Gastroesophageal sphincter (tissue), 3 donors: ENCODE data around the gene VTI1A.

Experiments used
- EP300 ChIP-seq: sonication (generic); formaldehyde crosslinking; IDR thresholded peaks from one replicate; pipeline ENCODE4 v1.6.1; 2017; ENCODE audit warnings: antibody characterized with exemption, mild to moderate bottlenecking
- POLR2A ChIP-seq, 2 donors: fragments of 450-650 bp; IDR thresholded peaks; one replicate each; pipeline ENCODE4 v1.6.1; 2017; ENCODE audit warnings: antibody characterized with exemption in 2 of 2, mild to moderate bottlenecking in 2 of 2, moderate library complexity in 1 of 2
- POLR2AphosphoS5 ChIP-seq: sonication (generic); formaldehyde crosslinking; IDR thresholded peaks from one replicate; pipeline ENCODE4 v1.6.1; 2017; ENCODE audit warnings: antibody characterized with exemption
- TF ChIP-seq, protein P1 (sequence below), 4 experiments: fragments of 200-600 bp in 2 of 4; fragments of 450-650 bp in 2 of 4; sonication (generic) in 1 of 4; IDR thresholded peaks; one replicate each; pipeline ENCODE4 v1.5.1; 2017 to 2019; ENCODE audit warnings: antibody characterized with exemption in 4 of 4, mild to moderate bottlenecking in 2 of 4, moderate library complexity in 2 of 4

DNA sequence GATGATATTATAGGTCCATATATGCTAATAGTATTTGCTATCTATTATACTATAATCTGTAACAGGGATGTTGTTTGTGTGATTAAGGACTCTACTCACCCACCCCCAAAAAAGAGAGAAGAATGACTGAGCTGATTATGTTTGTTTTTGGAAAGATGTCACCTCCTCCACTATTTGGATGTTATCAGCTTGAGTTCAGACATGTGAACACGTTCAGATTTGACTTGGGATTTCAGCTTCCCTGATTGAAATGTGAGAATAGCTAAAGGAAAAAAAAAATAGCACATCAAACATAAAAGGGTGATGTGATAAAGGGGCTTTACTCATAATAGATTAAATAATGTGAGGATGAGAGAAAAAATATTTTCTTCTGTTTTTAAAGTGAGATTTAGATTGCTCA, 81.2 kb downstream of the VTI1A start:
- TF ChIP-seq, protein P1, sequence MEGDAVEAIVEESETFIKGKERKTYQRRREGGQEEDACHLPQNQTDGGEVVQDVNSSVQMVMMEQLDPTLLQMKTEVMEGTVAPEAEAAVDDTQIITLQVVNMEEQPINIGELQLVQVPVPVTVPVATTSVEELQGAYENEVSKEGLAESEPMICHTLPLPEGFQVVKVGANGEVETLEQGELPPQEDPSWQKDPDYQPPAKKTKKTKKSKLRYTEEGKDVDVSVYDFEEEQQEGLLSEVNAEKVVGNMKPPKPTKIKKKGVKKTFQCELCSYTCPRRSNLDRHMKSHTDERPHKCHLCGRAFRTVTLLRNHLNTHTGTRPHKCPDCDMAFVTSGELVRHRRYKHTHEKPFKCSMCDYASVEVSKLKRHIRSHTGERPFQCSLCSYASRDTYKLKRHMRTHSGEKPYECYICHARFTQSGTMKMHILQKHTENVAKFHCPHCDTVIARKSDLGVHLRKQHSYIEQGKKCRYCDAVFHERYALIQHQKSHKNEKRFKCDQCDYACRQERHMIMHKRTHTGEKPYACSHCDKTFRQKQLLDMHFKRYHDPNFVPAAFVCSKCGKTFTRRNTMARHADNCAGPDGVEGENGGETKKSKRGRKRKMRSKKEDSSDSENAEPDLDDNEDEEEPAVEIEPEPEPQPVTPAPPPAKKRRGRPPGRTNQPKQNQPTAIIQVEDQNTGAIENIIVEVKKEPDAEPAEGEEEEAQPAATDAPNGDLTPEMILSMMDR (IDR thresholded peaks at IDR 0.05), result no peak
- TF ChIP-seq POLR2AphosphoS5 (no peak), POLR2A (IDR thresholded peaks at IDR 0.05) (no peak), EP300 (no peak)
